WTC11 (cell line): ENCODE measurements around the gene NOTCH4.
"Not testable (repeated sequence)": the region's sequence is repeated elsewhere in the genome, so short reads cannot be mapped to it uniquely, and the experiment has no call there.

Experiments used
- CTCF ChIP-seq: fragments of 200-600 bp; IDR thresholded peaks from 2 replicates; pipeline ENCODE4 v1.8.0; 2022; ENCODE audit warnings: antibody characterized with exemption
- ZMAT4 ChIP-seq: fragments of 250-450 bp; sonication (Bioruptor Pico); IDR thresholded peaks from 2 replicates; pipeline ENCODE4 v1.9.0; 2021; ENCODE audit warnings: mild to moderate bottlenecking

GRCh38 chr6:32187725-32188380, 36.0 kb downstream of the NOTCH4 start:
- TF ChIP-seq CTCF; ZMAT4 (CRISPR knock-in tag): not testable (repeated sequence)
